Measurements from ENCODE around the gene SMC3.
"Not testable (repeated sequence)": the region's sequence is repeated elsewhere in the genome, so short reads cannot be mapped to it uniquely, and the experiment has no call there.

SMC3 gene

DNA sequence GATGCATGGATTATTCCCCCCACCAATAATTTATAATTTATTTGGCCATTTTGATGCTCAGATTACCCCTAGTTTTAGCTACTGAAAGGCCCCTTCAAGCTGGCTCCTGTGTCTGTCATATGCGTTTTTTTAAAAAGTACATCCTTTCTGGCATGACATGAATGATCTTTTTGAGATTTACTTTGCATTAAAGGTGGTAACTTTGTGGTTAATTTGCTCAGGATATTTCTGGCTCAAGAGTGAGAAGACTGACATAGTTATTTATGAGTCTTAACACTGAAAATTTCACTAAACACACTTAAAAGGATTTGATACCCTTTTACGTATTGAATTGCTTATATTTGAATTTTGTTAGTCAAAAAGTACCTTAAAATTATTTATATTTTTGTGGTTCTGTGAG is 5.4 kb downstream of the SMC3 start:
- in situ Hi-C loops (cut with HindIII; ENCODE audit: low sequenced_read_pairs): no loop called here

DNA sequence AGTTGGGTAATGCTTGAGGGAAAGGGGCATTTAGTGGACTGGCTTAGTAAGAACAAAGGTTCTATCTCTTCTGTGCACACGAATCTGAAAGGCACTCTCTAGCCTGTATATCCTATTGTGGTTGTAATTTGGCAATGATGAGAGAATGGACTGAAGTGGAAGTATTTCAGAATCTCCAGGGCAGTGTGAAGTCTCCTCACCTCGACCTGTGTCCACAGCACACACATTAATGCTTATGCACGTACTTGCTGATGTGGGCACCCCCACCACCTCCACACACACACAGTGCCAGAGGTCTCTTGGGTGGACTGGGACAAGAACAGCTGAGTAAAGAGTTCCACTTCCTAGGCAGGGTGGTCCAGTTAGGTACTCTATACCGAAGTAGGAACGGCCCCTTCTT is 6.9 kb downstream of the SMC3 start:
- in situ Hi-C loops (cut with HindIII; ENCODE audit: low sequenced_read_pairs): no loop called here

DNA sequence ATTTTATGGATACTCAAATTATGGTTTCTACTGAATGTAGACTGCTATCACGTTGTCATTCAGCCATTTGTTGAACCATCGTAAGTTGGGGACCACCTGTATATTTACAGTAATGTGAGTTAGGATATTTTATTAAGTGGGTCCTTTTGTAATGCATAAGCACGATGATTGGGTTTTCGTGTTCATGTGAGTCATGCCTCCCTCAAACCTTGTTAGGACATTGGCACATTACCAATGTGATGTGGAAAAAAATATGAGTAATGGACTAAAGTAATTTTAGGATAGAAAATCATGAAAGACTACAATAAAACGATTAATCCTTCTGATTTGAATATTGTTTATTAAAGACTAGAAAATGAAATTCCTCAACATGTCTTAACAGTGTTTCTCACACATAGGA is 8.7 kb downstream of the SMC3 start:
- in situ Hi-C loops (cut with HindIII; ENCODE audit: low sequenced_read_pairs): no loop called here

DNA sequence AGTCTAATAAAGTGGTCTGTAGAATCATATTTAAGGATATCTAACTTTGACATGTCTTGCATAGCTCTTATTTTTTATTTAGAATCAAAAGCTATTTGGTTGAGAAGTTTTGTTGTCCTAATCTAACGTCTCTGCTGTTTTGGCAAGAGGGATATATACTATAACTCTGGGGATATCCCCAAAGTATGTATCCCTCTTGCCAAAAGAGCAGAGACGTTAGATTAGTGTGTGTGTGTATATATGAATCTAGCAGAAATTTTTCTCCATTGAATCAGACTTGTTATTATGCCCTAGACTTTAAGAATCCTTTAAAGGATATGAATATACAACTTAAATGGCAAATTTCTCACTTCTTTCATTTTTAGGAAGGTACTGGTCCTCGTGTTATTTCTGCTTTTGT is 9.6 kb downstream of the SMC3 start:
- in situ Hi-C loops (cut with HindIII; ENCODE audit: low sequenced_read_pairs): no loop called here

DNA sequence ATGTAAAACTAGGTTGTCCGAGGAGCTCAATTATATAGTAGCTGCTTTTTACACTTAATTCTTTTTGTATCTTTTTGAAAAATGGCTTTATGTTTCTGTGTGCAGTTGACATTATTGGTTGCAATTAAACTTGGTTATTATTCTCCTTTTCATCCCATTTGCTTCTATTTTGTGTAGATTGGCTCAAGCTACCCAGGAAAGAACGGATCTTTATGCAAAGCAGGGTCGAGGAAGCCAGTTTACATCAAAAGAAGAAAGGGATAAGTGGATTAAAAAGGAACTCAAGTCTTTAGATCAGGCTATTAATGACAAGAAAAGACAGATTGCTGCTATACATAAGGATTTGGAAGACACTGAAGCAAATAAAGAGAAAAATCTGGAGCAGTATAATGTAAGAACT is 16.5 kb downstream of the SMC3 start:
- in situ Hi-C loops (cut with HindIII; ENCODE audit: low sequenced_read_pairs): no loop called here

DNA sequence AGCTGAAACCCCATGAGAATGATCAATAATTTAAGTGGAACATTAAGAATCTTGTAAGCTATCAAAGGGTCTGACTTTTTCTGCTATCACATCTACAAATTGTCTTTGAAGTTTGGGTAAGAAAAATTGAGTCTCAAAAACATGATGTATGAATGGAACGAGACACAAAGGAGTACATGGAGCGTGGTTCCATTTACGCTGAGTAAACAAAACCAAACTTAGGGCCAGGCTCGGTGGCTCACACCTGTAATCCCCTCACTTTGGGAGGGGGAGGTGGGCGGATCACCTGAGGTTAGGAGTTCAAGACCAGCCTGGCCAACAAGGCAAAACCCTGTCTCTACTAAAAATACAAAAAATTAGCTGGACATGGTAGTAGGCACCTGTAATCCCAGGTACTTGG is 24.3 kb downstream of the SMC3 start:
- in situ Hi-C loops (cut with HindIII; ENCODE audit: low sequenced_read_pairs): loop anchor here (5.0 kb wide), 1 partner anchor 81 kb away; no protein-coding TSS in a partner anchor

DNA sequence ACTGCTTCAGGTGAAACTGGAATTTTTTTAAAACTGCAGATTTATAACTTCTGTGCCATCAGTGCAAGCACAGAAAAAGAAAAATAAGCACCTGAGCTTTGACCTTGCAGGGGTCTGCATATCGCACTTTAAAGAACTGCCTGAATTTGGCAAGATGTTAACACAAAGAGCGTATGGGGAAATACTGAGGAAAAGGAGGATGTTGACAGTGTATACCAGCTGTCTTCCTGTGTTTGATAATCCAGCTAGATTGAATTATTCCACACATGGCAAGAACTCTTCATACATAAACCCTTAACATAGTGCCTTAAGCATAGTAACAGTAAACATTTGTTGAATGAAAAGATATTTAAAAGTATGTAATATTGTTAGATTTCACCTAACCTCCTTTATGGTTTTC is 30.0 kb downstream of the SMC3 start:
- in situ Hi-C loops (cut with HindIII; ENCODE audit: low sequenced_read_pairs): loop anchor here (5.0 kb wide), 1 partner anchor 35 kb away; no protein-coding TSS in a partner anchor

DNA sequence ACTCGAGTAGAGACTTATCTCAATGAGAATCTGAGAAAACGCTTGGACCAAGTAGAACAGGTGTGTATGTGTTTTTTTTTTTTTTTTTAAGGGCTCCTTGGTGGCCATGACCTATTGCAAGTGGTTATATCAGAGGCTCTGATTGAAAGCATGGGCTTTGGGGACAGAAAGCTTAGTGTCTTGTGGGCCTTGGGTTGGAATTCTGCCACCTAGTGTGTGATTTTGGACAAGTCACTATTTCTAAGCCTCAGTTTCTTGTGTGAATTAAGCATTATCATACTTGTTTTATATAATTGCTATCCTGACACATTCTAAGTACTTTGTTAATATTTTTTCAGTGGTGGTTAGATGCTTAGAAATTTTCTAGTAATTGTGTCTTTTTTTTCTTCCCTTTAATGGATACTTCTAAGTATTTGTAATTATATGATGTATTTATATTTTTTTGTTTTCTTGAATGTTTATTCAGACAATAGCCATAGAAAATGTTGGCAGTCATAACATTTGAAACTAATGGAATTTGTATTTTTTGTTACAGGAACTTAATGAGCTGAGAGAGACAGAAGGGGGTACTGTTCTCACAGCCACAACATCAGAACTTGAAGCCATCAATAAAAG is 33.1 kb downstream of the SMC3 start:
- in situ Hi-C loops (cut with HindIII; ENCODE audit: low sequenced_read_pairs): no loop called here

DNA sequence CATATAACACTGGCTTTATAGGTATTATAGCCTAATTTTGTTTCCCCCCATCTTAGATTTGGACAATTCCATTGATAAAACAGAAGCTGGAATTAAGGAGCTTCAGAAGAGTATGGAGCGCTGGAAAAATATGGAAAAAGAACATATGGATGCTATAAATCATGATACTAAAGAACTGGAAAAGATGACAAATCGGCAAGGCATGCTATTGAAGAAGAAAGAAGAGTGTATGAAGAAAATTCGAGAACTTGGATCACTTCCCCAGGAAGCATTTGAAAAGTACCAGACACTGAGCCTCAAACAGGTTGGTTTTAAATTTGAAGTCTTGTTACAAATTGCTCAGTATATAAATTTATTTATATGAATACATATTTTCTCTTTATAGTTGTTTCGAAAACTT is 34.1 kb downstream of the SMC3 start:
- in situ Hi-C loops (cut with HindIII; ENCODE audit: low sequenced_read_pairs): no loop called here

DNA sequence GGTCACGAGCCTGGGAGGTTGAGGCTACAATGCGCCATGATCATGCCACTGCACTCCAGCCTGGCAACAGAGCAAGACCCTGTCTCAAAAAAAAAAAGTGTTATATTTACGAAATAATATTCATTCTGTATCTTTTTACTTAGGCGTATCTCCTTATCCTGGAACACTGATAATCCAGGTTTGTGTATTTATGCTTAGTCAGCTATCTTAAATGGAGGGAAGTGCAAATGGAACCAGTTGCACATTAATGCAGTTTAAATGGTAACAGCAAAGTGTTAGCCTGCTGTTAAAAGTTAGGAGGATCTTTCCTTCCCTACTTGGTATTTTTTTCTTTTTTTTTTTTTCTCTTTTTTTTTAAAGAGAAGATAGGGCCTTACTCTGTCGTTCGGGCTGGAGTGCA is 40.6 kb downstream of the SMC3 start:
- in situ Hi-C loops (cut with HindIII; ENCODE audit: low sequenced_read_pairs): no loop called here

DNA sequence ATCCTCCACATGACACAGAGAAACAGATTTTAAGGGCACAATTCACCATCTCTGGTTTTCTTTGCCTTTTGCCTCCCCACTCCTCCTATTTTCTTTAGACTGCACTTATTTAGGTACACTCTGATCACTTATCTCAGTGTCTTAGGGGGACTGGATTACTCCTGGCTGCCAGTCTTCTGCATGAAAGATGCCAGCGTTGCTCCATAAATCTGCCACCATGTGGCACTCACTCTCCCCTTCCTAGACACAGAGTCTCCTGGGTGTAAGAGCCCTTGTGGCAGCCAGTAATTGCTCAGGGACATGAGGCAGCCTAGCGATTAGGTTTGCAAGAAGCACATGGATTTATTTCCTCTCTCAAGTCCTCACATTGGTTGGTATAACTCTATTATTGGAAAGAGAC is 42.1 kb downstream of the SMC3 start:
- in situ Hi-C loops (cut with HindIII; ENCODE audit: low sequenced_read_pairs): no loop called here

DNA sequence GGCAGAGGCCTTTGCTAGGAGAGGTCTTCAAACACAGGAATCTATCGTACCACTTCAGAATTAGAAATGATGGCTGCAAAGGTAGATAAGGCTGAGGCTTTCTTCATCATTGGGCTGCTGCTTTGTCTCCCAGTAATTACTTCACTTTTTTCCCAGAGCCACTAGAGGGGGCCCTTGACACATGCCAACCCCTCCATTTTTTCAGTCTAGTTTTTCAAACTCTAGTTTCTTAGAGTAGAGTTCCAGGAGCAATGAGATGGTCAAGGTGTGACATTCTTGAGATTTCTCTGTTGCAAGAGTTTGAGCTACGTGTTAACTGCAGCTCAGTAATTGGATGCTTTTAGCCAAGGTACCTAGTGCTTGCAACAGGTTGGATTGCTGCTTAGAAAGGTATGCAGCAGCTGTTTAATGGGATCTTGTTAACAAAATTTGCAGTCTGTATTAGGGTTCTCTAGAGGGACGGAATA is 42.8 kb downstream of the SMC3 start:
- in situ Hi-C loops (cut with HindIII; ENCODE audit: low sequenced_read_pairs): no loop called here

DNA sequence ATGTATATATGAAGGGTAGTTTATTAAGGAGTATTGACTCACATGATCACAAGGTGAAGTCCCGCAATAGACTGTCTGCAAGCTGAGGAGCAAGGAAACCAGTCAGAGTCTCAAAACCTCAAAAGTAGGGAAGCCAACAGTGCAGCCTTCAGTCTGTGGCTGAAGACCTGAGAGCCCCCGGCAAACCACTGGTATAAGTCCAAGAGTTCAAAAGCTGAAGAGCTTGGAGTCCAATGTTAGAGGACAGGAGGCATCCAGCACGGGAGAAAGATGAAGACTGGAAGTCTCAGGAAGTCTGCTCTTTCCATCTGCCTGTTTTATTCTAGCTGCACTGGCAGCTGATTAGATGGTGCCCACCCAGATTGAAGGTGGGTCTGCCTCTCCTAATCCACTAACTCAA is 43.3 kb downstream of the SMC3 start:
- in situ Hi-C loops (cut with HindIII; ENCODE audit: low sequenced_read_pairs): not testable (repeated sequence)

DNA sequence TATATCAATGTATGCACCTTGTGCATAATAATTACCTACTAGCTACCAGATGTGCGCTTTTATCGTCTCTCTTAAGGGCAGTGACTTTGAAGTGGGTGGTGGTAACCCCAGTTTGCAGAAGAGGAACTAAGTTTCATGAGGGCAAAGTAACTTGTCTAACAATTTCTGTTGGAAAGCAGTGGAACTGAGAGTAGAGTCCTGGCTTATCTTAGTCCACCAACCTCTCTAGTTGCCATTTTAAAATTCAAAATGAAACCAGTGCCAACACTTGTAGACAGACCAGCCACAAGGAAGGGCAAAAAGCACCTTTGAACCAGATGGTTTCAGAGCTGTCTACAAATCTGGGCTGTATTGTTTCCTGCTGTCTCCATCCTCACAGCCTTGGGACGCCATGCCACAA is 44.6 kb downstream of the SMC3 start:
- in situ Hi-C loops (cut with HindIII; ENCODE audit: low sequenced_read_pairs): no loop called here

DNA sequence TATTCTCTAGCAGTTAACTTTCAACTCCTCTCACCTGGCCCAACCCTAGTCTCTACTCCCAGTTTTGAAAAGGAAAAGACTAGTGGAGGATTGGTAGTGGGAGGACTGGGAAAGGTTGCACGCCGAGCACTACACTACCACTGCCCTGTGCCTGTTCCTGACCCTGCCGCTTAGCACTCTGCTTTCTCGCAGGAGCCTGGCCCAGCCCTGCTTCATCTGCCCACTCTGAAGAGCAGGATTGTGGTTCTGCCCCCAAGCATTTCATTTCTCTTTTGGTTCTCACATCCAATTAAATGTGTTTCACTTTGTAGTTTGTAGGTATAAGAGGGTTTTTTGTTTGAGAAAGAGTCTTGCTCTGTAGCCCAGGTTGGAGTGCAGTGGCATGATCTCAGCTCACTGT is 45.1 kb downstream of the SMC3 start:
- in situ Hi-C loops (cut with HindIII; ENCODE audit: low sequenced_read_pairs): no loop called here

DNA sequence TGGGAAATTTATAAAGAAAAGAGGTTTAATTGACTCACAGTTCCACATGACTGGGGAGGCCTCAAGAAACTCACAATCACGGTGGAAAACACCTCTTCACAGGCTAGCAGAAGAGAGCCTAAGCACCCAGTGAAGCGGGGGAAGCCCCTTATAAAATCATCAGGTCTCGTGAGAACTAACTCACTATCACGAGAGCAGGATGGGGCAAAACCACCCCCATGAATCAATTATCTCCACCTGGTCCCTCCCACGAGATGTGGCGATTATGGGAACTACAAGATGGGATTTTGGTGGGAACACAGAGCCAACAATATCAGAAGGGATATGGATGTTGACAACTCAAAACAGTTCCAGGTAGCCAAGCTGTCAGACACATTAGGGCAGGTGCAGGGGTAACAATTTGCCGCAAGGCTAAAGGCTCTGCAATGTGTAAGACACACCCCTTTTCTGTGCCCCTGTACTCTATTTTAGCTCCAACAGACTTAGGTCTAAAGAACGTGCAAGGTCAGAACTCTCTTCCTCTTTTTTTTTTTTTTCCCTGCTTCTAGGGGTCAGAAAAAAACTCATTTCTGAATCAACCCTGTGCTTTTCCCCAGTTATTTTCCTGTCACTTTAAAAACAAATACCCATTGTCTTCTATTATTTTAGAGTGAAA is 46.0 kb downstream of the SMC3 start:
- in situ Hi-C loops (cut with HindIII; ENCODE audit: low sequenced_read_pairs): no loop called here

DNA sequence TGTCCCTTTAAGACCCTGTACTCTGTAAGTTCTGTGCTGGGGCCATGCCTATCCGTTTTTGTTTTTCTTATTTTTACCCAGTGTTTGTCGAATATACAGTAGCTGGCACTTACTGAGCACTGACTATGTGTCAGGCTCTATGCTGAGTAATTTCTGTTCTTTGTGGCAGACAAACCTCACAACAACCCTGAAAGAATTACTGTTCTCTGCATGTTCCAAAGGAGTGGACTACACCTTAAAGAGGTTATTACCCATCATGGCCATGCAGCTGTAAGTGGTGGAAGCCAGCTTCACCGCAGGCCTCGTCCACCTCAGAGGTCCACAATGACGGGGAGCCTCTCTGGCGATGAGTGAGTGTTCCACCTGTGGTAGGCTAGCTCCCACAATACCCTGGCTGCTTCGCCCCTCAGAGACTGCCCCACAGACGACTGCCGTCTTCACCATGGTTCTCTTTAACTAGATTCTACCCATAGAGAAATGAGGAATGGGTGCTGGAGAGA is 46.6 kb downstream of the SMC3 start:
- in situ Hi-C loops (cut with HindIII; ENCODE audit: low sequenced_read_pairs): no loop called here

DNA sequence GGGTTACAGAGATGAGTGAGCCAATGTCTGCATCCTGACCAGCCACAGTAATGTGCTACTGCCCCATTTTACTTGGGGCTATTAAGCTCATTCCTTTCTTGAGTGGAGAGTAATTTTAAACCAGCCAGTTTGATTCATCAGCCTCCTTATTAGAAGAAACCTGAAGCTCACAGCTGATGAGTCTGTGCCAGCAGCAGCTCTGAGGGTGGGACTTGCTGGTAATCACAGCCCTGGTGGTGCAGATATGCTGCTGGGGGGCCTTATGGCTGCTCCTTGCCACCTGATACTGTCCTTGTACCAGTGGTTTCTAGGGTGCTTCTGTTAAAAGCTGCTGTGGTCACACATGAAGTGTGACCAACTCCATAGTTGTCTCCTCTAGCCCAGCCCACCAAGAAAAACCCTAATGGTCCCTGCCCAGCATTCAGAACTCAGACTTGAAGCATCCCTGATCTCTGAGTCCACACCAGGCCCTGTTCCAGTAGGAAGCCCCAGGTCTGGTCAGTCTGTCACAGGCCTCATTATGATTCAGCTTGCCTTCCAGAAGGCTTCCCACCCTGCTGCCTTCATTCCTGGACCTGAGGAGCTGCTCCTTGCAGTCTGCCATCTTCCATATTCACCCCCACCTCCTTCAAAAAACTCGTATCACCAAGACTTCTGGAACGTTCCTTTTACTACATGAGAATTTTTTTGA is 47.7 kb downstream of the SMC3 start:
- in situ Hi-C loops (cut with HindIII; ENCODE audit: low sequenced_read_pairs): no loop called here

DNA sequence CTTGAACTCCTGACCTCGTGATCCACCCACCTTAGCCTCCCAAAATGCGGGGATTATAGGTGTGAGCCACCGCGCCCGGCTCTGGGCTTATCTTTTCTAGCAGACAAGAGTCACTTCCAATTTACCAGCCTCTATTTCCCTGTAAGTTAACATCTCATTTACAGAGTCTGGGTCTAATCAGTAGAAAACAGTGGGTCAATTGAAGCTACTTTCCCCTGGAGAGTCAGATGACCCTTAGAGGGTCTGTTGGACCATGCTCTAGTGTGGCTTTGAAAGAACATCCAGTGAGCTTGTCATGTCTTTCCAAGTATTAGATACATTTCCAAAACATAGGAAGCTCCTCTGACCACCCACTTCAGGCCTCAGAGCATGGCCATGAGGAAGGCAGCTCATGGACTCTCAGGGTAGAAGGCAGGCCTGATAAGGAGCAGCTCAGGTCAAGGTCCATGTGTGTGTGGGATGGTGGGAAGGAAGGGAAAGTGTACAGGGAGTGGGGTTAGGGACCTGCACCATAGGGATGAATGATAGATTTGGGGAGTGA is 49.1 kb downstream of the SMC3 start:
- in situ Hi-C loops (cut with HindIII; ENCODE audit: low sequenced_read_pairs): no loop called here

DNA sequence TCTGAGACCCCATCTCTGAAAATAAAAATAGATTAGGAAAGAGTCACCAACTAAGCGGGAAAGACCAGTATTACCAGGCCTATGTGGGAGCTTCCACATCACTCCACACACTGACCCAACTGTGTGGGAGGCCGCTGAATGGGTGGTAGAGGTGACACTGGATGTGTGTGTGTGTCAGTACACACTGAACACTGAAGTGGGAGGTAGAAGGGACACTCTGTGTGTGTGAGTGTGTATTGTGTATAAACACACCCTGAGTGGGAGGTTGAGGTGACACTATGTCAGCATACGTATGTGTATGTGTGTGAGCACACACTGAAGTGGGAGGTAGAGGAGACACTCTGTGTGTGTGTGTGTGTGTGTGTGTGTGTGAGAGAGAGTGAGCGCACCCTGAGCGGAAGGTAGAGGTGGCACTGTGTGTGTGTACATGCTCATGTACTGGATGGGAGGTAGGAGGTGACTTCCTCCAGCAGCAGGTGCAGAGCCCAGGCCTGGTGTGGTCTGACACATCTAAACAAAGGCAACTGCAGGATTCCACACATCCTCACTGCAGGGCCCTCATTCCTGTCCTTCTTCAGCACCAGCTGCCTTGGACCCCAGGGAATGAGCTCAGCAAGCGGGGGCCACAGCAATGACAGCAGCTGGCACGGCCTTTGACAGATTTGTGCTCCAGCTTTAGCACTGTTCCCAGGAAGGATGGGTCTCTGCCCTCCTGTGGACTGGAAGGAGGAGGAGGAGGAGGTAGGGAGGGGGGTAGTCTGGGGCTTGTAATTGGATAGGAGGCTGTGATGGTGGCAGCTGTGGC is 50.1 kb downstream of the SMC3 start:
- in situ Hi-C loops (cut with HindIII; ENCODE audit: low sequenced_read_pairs): no loop called here

DNA sequence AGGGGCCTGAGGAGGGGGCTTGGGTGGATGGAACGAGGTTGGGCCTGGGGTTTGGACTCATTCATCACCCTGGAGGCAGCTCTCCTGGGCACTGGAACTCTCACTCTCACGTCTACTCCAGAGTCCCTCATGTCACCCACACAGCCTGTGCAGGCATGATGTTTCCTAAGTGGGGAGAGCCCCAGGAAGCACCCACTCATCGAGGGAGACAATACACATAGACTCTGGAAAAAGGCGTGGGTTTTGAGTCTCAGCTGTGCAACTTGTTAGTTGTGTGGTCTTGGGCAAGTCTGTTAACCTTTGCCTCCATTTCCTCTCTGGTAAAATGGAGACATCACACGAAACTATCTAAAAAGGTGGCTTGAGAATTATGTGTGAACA is 50.7 kb downstream of the SMC3 start:
- in situ Hi-C loops (cut with HindIII; ENCODE audit: low sequenced_read_pairs): no loop called here
